Brain microvascular endothelial cell (primary cell): Measurements from ENCODE around the gene SRRM2.

Source experiments
- DNase-seq: peaks from one replicate; pipeline ENCODE4 v3.0.0-alpha.2; 2020
- H3K27ac ChIP-seq: fragments of 250-450 bp; sonication (Bioruptor Pico); 2 replicates; pipeline ENCODE4 v1.5.1; 2020; ENCODE audit warnings: mild to moderate bottlenecking, moderate library complexity
- H3K27me3 ChIP-seq: fragments of 250-450 bp; sonication (Bioruptor Pico); replicated peaks from 2 replicates; pipeline ENCODE4 v1.5.1; 2020; ENCODE audit warnings: mild to moderate bottlenecking
- H3K36me3 ChIP-seq: fragments of 250-450 bp; sonication (Bioruptor Pico); replicated peaks from 2 replicates; pipeline ENCODE4 v1.5.1; 2020; ENCODE audit warnings: mild to moderate bottlenecking
- H3K4me3 ChIP-seq: 2 replicates; pipeline ENCODE4 v1.5.1; 2011; ENCODE audit warnings: low read depth, mild to moderate bottlenecking, control low read depth, low read length, moderate library complexity
- CTCF ChIP-seq: IDR thresholded peaks from 2 replicates; pipeline ENCODE4 v1.5.1; 2011; ENCODE audit warnings: low read depth, mild to moderate bottlenecking, moderate library complexity, low read length, control low read depth, inconsistent platforms; ENCODE audit errors: missing control alignments
- in situ Hi-C: cut with HindIII; loops from 2 replicates; pipeline ENCODE4 v1.10.0; 2017; ENCODE audit warnings: low sequenced_read_pairs, low pct_ligation_motif_present

Gene SRRM2

GRCh38 chr16:2756288-2757015 lies 4.0 kb downstream of the SRRM2 start:
- in situ Hi-C loops: no loop called here
- Histone ChIP-seq H3K27me3 (no peaks in the 10 kb centered on the region), H3K27ac (no peak overlapping the region), H3K36me3 (peaks cover 51% of the 10 kb centered on the region), H3K4me3 (no peak overlapping the region)
- DNase-seq: no peak
- no peak for TF ChIP-seq CTCF

GRCh38 chr16:2757344-2757743 lies 4.9 kb downstream of the SRRM2 start:
- TF ChIP-seq CTCF: no peak
- Histone ChIP-seq H3K27me3 (no peaks in the 10 kb centered on the region), H3K36me3 (peaks cover 60% of the 10 kb centered on the region), H3K27ac (no peak overlapping the region), H3K4me3 (no peak overlapping the region)
- in situ Hi-C loops: no loop called here
- no peak for DNase-seq

- TF ChIP-seq CTCF: no peak
- no peak overlapping the region for H3K4me3 ChIP-seq
- in situ Hi-C loops: no loop called here
- H3K27ac ChIP-seq: no peak overlapping the region
- peaks cover 99% of the 10 kb centered on the region for H3K36me3 ChIP-seq
- no peaks in the 10 kb centered on the region for H3K27me3 ChIP-seq
- DNase-seq: no peak
Observed at GRCh38 chr16:2761472-2761871, 9.0 kb downstream of the SRRM2 start.

GRCh38 chr16:2761886-2762583 lies 9.6 kb downstream of the SRRM2 start:
- DNase-seq: no peak
- in situ Hi-C loops: no loop called here
- Histone ChIP-seq H3K4me3 (no peak overlapping the region), H3K27ac (no peak overlapping the region), H3K36me3 (peaks cover 99% of the 10 kb centered on the region), H3K27me3 (no peaks in the 10 kb centered on the region)
- TF ChIP-seq CTCF: no peak

GRCh38 chr16:2762711-2763110 lies 10.3 kb downstream of the SRRM2 start:
- no peak overlapping the region for H3K27ac ChIP-seq
- H3K4me3 ChIP-seq: no peak overlapping the region
- DNase-seq: no peak
- in situ Hi-C loops: no loop called here
- TF ChIP-seq CTCF: no peak
- peaks cover 100% of the 10 kb centered on the region for H3K36me3 ChIP-seq
- no peaks in the 10 kb centered on the region for H3K27me3 ChIP-seq

- DNase-seq: no peak
- TF ChIP-seq CTCF: no peak
- no peak overlapping the region for H3K4me3 ChIP-seq
- in situ Hi-C loops: no loop called here
- H3K36me3 ChIP-seq: peaks cover 100% of the 10 kb centered on the region
- H3K27me3 ChIP-seq: no peaks in the 10 kb centered on the region
- no peak overlapping the region for H3K27ac ChIP-seq
Observed at GRCh38 chr16:2763173-2763572, 10.7 kb downstream of the SRRM2 start.
